Measurements from ENCODE around the gene FAM47C. TPM values are rescaled to one million over a fixed set of nuclear protein-coding genes. Genes with fewer than 3 reads are reported as not detected.
"Not testable (repeated sequence)": the region's sequence is repeated elsewhere in the genome, so short reads cannot be mapped to it uniquely, and the experiment has no call there.

FAM47C gene
- total RNA-seq, 1 experiment from 2014 or later = not detected

GRCh38 chrX:36986231-36986630, 21.9 kb upstream of the FAM47C start:
- Histone ChIP-seq H3K36me3 (ENCODE audit: control insufficient read depth in 1 of 2, insufficient read depth in 2 of 2, low read length in 2 of 2) (no peaks in the 10 kb centered on the region), H3K4me2 (ENCODE audit: low read length) (no peak overlapping the region), H3K27me3 (ENCODE audit: insufficient read depth, low read length) (no peaks in the 10 kb centered on the region), H3K4me1 (ENCODE audit: control insufficient read depth in 1 of 2, insufficient read depth in 2 of 2, low read length in 2 of 2) (no peaks in the 10 kb centered on the region), H3K79me2 (ENCODE audit: insufficient read depth, low read length) (no peaks in the 10 kb centered on the region), H3K9me3 (ENCODE audit: control insufficient read depth in 1 of 2, insufficient read depth in 1 of 2, low read depth in 1 of 2, low read length in 2 of 2) (no peaks in the 10 kb centered on the region), H3K4me3 (replicated peaks in 1 of 2; ENCODE audit: low read depth in 1 of 2, low read length in 2 of 2) (no peak overlapping the region), H3K9ac (ENCODE audit: low read length) (no peak overlapping the region), H4K20me1 (ENCODE audit: insufficient read depth) (no peaks in the 10 kb centered on the region), H3K9me2 (ENCODE audit: insufficient read depth) (no peaks in the 10 kb centered on the region), H2AFZ (ENCODE audit: low read depth, low read length, poor library complexity, severe bottlenecking) (no peak overlapping the region), H3K27ac (ENCODE audit: low read depth, low read length) (no peak overlapping the region)
- no peak for ATAC-seq
- no peak for DNase-seq (ENCODE audit: low read depth, low spot score)
- ChIA-PET CTCF (no interaction called here), POLR2A (no interaction called here), RAD21 (ENCODE audit: low non-redundant PET in 1 of 2, low total read pairs in 2 of 2, uncharacterized antibody in 2 of 2, unreplicated experiment in 2 of 2) (no interaction called here)
- intact Hi-C loops (cut with micrococcal nuclease) = no loop called here
- TF ChIP-seq SP1 (IDR thresholded peaks at IDR 0.05; ENCODE audit: low read depth) (no peak), EGR1 (IDR thresholded peaks at IDR 0.05; ENCODE audit: low read depth) (no peak), ZBTB33 (IDR thresholded peaks at IDR 0.05; ENCODE audit: extremely low read depth, insufficient replicate concordance, low read length) (no peak), TCF7L2 (IDR thresholded peaks at IDR 0.05; ENCODE audit: borderline replicate concordance, extremely low read depth, insufficient read depth, insufficient read length) (no peak)
- TF ChIP-seq, protein P1, sequence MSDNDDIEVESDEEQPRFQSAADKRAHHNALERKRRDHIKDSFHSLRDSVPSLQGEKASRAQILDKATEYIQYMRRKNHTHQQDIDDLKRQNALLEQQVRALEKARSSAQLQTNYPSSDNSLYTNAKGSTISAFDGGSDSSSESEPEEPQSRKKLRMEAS (IDR thresholded peaks at IDR 0.05) = no peak
- no TSS peak for BruUV-seq (replicated peaks)

GRCh38 chrX:36987212-36987611, 21.0 kb upstream of the FAM47C start:
- ATAC-seq; H3K9me3 ChIP-seq (ENCODE audit: control insufficient read depth in 1 of 2, insufficient read depth in 1 of 2, low read depth in 1 of 2, low read length in 2 of 2); BruUV-seq (replicated peaks); H4K20me1 ChIP-seq (ENCODE audit: insufficient read depth); H3K79me2 ChIP-seq (ENCODE audit: insufficient read depth, low read length); CTCF ChIA-PET; H3K4me2 ChIP-seq (ENCODE audit: low read length); H3K9ac ChIP-seq (ENCODE audit: low read length); H2AFZ ChIP-seq (ENCODE audit: low read depth, low read length, poor library complexity, severe bottlenecking); H3K36me3 ChIP-seq (ENCODE audit: control insufficient read depth in 1 of 2, insufficient read depth in 2 of 2, low read length in 2 of 2); H3K4me1 ChIP-seq (ENCODE audit: control insufficient read depth in 1 of 2, insufficient read depth in 2 of 2, low read length in 2 of 2); H3K4me3 ChIP-seq (replicated peaks in 1 of 2; ENCODE audit: low read depth in 1 of 2, low read length in 2 of 2); H3K27me3 ChIP-seq (ENCODE audit: insufficient read depth, low read length); H3K27ac ChIP-seq (ENCODE audit: low read depth, low read length); intact Hi-C loops (cut with micrococcal nuclease); DNase-seq (ENCODE audit: low read depth, low spot score); POLR2A ChIA-PET; RAD21 ChIA-PET (ENCODE audit: low non-redundant PET in 1 of 2, low total read pairs in 2 of 2, uncharacterized antibody in 2 of 2, unreplicated experiment in 2 of 2); H3K9me2 ChIP-seq (ENCODE audit: insufficient read depth): not testable (repeated sequence)
